ENCODE measurements around the gene ANKRD11.

GRCh38 chr16:89493776-89494175 lies 3.4 kb upstream of the ANKRD11 start:
- TF ChIP-seq EZH2 (IDR thresholded peaks at IDR 0.05; ENCODE audit: borderline replicate concordance, low read depth, low read length, severe bottlenecking) = no peak
- no peak for TF ChIP-seq POLR2A (IDR thresholded peaks at IDR 0.05; ENCODE audit: low read depth, low read length)
- no peak for TF ChIP-seq CTCF (IDR thresholded peaks at IDR 0.05; ENCODE audit: extremely low read depth in 1 of 2, insufficient read depth in 1 of 2, low read depth in 1 of 2, low read length in 2 of 2)
- no peak for TF ChIP-seq JUN (IDR thresholded peaks at IDR 0.05; ENCODE audit: borderline replicate concordance, insufficient read depth, insufficient read length, low read depth)
- no peak for TF ChIP-seq POLR2AphosphoS5 (IDR thresholded peaks at IDR 0.05; ENCODE audit: insufficient read depth, low read depth, low read length)
- TF ChIP-seq MYC (IDR thresholded peaks at IDR 0.05; ENCODE audit: low read depth, low read length) = no peak
